ENCODE data around the gene OSBPL2.

- no peak for TF ChIP-seq RAD21 (IDR thresholded peaks at IDR 0.05; ENCODE audit: low read depth)
- no peak for TF ChIP-seq POLR2AphosphoS5 (IDR thresholded peaks at IDR 0.05; ENCODE audit: low read depth, low read length)
- no peak for TF ChIP-seq EGR1 (IDR thresholded peaks at IDR 0.05; ENCODE audit: low read depth)
- no peak for TF ChIP-seq CTCF (IDR thresholded peaks at IDR 0.05 in 2 of 3, conservative IDR thresholded peaks at IDR 0.05 in 1 of 3; ENCODE audit: borderline replicate concordance in 1 of 3, insufficient read depth in 1 of 3, low read depth in 2 of 3, low read length in 2 of 3)
- TF ChIP-seq EZH2 (IDR thresholded peaks at IDR 0.05): no peak
- no peak for TF ChIP-seq YY1 (IDR thresholded peaks at IDR 0.05; ENCODE audit: extremely low read depth, insufficient replicate concordance, low read depth, low read length)
- no peak for TF ChIP-seq ZFX (IDR thresholded peaks at IDR 0.05)
- TF ChIP-seq ELF1 (IDR thresholded peaks at IDR 0.05; ENCODE audit: borderline replicate concordance, low read depth): no peak
Observed at GRCh38 chr20:62325172-62325905, 87.0 kb downstream of the OSBPL2 start.

Measured in HCT116 (cell line).